ENCODE results near the gene PLA2G2F.

The PLA2G2F gene

DNA sequence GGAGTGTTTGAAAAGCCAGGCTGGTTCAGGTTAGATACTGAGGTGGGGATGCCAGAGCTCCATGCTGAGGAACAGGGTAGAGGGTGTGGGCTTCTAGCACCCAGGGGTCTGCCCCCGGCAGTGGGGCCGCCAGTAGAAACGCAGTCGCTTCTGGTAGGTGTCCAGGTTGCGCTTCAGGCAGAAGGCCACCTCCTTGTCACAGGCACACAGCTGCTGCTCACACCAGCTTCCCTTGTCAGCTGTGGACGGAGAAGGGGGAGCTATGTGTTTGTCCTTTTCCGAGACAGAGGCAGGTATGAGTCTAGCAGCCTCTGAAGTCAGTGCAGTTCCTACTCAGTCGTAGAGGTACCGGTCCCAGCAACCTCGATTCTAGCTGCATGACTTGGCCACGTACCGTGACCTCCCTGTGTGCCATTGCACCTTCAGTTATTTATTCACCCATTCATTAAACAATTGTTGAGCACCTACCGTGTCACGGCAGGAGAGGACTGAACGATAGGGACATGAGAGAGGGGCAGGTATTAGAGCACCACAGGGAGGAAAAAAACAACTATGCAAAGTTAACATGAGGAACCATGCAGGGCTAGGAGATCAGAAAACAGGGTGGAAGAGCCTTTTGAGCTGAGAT is 25.0 kb upstream of the PLA2G2F start:
- TF ChIP-seq, protein P1, sequence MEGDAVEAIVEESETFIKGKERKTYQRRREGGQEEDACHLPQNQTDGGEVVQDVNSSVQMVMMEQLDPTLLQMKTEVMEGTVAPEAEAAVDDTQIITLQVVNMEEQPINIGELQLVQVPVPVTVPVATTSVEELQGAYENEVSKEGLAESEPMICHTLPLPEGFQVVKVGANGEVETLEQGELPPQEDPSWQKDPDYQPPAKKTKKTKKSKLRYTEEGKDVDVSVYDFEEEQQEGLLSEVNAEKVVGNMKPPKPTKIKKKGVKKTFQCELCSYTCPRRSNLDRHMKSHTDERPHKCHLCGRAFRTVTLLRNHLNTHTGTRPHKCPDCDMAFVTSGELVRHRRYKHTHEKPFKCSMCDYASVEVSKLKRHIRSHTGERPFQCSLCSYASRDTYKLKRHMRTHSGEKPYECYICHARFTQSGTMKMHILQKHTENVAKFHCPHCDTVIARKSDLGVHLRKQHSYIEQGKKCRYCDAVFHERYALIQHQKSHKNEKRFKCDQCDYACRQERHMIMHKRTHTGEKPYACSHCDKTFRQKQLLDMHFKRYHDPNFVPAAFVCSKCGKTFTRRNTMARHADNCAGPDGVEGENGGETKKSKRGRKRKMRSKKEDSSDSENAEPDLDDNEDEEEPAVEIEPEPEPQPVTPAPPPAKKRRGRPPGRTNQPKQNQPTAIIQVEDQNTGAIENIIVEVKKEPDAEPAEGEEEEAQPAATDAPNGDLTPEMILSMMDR (IDR thresholded peaks at IDR 0.05; ENCODE audit: low read depth, low read length): no peak
- no peak for DNase-seq (ENCODE audit: extremely low read depth, low read depth)

DNA sequence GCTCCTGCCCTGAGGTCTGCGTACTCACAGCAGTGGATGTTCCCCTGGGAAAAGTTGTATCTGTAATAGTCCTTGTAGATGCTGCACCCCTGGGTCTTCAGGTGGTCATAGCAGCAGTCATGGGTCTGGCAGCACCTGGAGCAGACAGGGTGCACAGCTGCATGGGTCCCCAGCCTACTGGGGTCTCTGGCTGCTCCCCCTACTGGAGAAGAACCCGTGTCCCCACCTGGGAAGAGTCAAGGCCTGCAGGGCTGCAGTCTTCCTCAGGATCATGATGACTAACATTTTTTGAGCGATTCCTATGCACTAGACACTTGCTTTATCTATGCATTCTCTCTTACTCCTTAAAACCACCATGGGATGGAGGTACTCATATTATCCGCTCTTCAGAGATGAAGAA is 23.6 kb upstream of the PLA2G2F start:
- no peak for DNase-seq (ENCODE audit: extremely low read depth, low read depth)
- TF ChIP-seq, protein P1 (IDR thresholded peaks at IDR 0.05; ENCODE audit: low read depth, low read length): no peak

DNA sequence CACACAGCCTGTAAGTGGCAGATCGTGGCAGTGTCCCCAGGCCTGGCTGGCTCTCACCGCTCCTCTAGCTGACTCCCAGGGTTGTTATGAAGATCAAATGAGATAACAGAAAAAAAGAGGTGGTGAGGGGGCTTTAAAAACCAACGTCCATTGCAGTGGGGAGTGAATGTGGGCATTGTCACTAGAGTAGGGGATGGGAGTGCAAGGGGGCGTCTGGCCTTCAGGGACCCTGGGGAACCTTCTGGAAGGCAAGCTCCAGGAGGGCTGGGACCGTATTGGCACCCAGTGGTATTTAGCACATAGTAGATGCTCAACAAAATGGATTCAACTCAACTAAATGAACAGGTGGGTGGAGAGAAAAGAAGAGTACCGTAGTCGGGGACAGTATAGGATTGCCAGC is 23.2 kb upstream of the PLA2G2F start:
- TF ChIP-seq, protein P1 (IDR thresholded peaks at IDR 0.05; ENCODE audit: low read depth, low read length): no peak

DNA sequence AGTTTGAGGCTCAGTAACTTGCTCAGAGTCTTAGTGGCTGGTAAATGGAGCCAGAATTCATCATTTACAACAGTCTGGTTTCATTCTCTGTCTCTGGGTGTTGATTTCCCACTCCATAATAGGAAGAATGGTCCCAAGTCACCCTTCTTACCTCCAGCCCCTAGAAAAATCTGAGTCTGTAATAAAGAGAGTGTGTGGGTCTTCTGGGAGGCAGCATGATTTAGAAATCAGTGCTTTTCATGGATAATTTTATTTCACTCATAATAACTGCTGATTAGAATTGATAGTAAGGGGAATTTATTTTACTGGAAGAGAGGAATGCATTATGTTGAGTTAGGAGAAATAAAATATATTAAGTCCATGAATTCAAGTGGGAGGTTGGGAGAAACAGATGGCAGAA is 21.9 kb upstream of the PLA2G2F start:
- no peak for DNase-seq (ENCODE audit: extremely low read depth, low read depth)
- TF ChIP-seq, protein P1 (IDR thresholded peaks at IDR 0.05; ENCODE audit: low read depth, low read length): no peak

More for the DNA sequence above, 23.2 kb upstream of the PLA2G2F start:
- no peak for DNase-seq (ENCODE audit: extremely low read depth, low read depth)

DNA sequence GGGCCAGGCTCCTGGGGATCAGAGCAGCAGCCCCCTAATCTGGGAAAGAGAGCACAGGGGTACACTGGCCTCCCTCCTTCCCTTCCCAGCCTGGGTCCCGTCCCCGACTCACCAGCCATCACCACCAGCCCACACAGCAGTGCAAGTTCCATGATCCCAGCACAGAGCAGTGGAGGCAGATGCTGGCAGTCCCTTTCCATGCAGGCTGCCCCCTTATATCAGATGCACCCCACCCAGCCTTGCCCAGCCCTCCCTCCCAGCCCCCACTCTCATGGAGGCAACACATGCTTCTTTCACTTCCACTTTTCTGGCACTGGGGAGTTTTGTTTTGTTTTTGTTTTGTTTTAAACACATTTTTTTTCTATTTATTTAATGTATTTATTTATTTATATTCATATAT is 19.8 kb upstream of the PLA2G2F start, which contains the start of gene PLA2G2D:
PLA2G2D (minus strand) TSS at position 190 of the 400 bp plus-strand sequence; CDS start at position 152, 38 bp downstream.
- TF ChIP-seq, protein P1 (IDR thresholded peaks at IDR 0.05; ENCODE audit: low read depth, low read length): no peak
- DNase-seq (ENCODE audit: extremely low read depth, low read depth): no peak

DNA sequence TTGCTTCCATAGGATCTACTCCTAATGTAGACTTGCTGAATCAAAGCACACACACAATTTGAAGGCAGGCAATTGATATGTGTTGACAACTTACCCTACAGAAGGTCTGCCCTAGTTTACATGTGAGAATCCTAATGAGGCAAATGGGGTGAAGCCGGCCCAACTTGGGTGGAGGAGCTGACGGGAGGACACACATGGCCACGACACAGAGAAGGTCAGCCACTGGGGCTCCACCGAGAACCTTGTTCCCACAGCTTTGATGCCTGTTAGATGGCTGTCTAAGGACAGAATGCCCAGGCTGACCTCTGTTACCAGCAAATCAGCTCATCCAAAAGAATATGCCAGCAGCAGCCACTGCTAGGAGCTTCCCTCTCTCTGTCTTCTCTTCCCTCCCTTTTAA is 18.3 kb upstream of the PLA2G2F start:
- no peak for DNase-seq (ENCODE audit: extremely low read depth, low read depth)
- TF ChIP-seq, protein P1 (IDR thresholded peaks at IDR 0.05; ENCODE audit: low read depth, low read length): no peak

DNA sequence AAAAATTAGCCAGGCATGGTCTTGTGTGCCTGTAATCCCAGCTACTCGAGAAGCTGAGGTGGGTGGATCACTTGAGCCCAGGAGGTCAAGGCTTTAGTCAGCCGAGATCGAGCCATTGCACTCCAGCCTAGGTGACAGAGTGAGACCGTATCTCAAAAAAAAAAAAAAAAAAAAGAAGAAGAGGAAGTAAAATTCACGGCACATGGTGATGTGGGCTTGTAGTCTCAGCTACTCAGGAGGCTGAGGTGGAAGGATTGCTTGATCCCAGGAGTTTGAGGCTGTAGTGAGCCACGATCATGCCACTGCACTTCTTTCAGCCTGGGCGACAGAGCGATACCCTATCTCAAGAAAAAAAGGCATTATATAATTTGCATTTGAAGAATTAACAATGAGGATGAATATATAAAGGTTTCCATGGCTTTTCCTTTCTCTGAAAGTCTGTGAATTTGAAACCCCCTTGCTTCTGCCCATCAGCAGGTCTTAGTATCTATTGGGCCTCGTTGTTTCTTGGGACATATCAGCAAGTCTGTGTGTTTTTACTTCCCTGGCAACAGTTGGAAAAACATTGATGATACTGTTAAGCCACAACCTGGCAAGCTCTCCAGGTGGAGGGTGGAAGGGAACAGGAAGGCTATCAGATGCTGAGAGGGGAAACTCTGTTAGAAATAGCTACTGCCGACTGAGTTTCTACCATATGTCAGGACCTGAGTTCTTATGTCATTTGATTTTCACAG is 15.2 kb upstream of the PLA2G2F start:
- DNase-seq (ENCODE audit: extremely low read depth, low read depth): no peak
- TF ChIP-seq, protein P1 (IDR thresholded peaks at IDR 0.05; ENCODE audit: low read depth, low read length): no peak
